ENCODE measurements around the gene ARID1B. TPM values are rescaled to one million over a fixed set of nuclear protein-coding genes. Genes with fewer than 3 reads are reported as not detected.

The ARID1B gene
- total and polyA plus RNA-seq, 2 of the 4 experiments (the other 2 are of a cell fraction), result 14.5 to 20.1 TPM

DNA sequence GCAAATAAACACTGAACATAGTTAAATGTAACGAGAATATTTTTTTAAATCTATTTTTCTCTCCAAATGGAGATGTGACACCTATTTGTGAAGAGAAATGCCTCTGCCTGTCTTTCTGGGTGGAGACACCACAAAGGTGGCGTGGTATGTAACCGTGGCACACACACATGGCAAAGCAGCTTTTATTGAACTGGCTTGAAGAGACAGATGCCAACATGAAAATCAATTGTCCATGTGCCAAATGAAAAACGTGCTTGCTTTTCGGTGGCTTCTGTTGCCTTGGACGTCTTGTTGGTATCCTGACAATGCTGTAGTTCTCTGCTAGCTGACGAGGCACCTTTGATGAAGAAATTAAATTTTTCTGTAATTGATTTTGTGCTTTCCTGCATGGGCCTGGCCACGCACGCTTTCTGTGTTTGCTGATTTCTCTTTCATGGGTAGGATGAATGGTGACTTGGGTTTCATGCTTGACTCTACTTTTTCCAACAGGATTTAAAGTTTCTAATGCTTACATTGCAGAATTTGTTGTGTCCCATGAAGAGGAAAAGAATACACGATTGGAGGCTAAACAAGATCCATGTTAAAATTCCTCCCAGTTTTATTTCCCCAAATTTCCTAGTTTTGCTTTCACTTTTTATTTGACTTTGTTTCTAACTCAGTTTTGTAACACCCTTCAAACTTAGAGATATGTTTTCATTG lies 343.5 kb downstream of the ARID1B start:
- Histone ChIP-seq H2BK5ac (ENCODE audit: low read depth, low read length, poor library complexity, severe bottlenecking) (no peak overlapping the region), H2AFZ (replicated peaks; ENCODE audit: low read length, poor library complexity) (no peak overlapping the region), H3K27me3 (ENCODE audit: control insufficient read depth, insufficient read depth, low read length) (no peaks in the 10 kb centered on the region), H3K27ac (ENCODE audit: insufficient read depth, low read length) (no peak overlapping the region), H4K5ac (ENCODE audit: low read depth, low read length) (no peak overlapping the region), H2AK9ac (replicated peaks; ENCODE audit: low read depth, low read length, poor library complexity) (no peak overlapping the region), H2BK15ac (ENCODE audit: low read depth, low read length) (no peak overlapping the region), H3K9me1 (ENCODE audit: insufficient read depth, low read length) (peaks cover 8% of the 10 kb centered on the region; the same call in 1 of the 2 replicates), H3K23ac (ENCODE audit: low read depth, low read length) (no peak overlapping the region), H3K79me1 (ENCODE audit: low read depth in 1 of 2, low read length in 2 of 2) (peaks cover 19 to 30% of the 10 kb centered on the region in 2 experiments), H3K4me2 (ENCODE audit: low read depth, low read length) (peak overlapping the region; percentile 42; the same call in 1 of the 2 replicates), H3K9me3 (ENCODE audit: control insufficient read depth, insufficient read depth, low read length) (no peaks in the 10 kb centered on the region), H4K91ac (ENCODE audit: insufficient read depth, low read depth, low read length) (no peak overlapping the region), H3K18ac (ENCODE audit: low read depth, low read length) (no peak overlapping the region), H4K8ac (ENCODE audit: low read depth in 2 of 2, low read length in 2 of 2) (no peak overlapping the region), H3K4me1 (ENCODE audit: control insufficient read depth, insufficient read depth, low read length) (peaks cover 3% of the 10 kb centered on the region; the same call in 1 of the 2 replicates), H2BK120ac (ENCODE audit: low read depth, low read length) (no peak overlapping the region), H3K36me3 (ENCODE audit: control insufficient read depth, insufficient read depth, low read length) (peaks cover 3% of the 10 kb centered on the region), H3K4me3 (ENCODE audit: insufficient read depth, low read depth, low read length) (no peak overlapping the region), H3K14ac (replicated peaks; ENCODE audit: low read depth, low read length) (no peak overlapping the region), H3K56ac (ENCODE audit: extremely low read depth, insufficient read depth, low read length) (no peak overlapping the region), H2BK20ac (ENCODE audit: low read depth, low read length) (no peak overlapping the region), H4K20me1 (ENCODE audit: insufficient read depth, low read length) (no peaks in the 10 kb centered on the region), H3K9ac (ENCODE audit: low read depth, low read length) (no peak overlapping the region), H3K4ac (ENCODE audit: low read depth, low read length) (no peak overlapping the region), H2AK5ac (ENCODE audit: low read depth, low read length) (no peak overlapping the region)
- in situ Hi-C loops (cut with MboI; ENCODE audit: low sequenced_read_pairs), result no loop called here
- POLR2A ChIA-PET (ENCODE audit: unreplicated experiment), result interaction anchor here (0.6 kb wide), 1 partner anchor 9 kb away, joined by 3 read pairs; no protein-coding TSS in a partner anchor
- BruUV-seq (replicated peaks), result no TSS peak
- 96% methylated on average over 5 of the region's 10 CpGs; no CpG with 5 or more reads in 1 of the 2 experiments for WGBS, 2 experiments (ENCODE audit: extremely low coverage in 2 of 2, insufficient read length in 1 of 2)
- TF ChIP-seq SMC3 (IDR thresholded peaks at IDR 0.05; ENCODE audit: low read depth, low read length), result no peak
- TF ChIP-seq FOS (IDR thresholded peaks at IDR 0.05; ENCODE audit: low read depth, low read length), result no peak
- TF ChIP-seq, protein P1, sequence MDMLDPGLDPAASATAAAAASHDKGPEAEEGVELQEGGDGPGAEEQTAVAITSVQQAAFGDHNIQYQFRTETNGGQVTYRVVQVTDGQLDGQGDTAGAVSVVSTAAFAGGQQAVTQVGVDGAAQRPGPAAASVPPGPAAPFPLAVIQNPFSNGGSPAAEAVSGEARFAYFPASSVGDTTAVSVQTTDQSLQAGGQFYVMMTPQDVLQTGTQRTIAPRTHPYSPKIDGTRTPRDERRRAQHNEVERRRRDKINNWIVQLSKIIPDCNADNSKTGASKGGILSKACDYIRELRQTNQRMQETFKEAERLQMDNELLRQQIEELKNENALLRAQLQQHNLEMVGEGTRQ (IDR thresholded peaks at IDR 0.05; ENCODE audit: low read depth, low read length), result no peak
- TF ChIP-seq NFE2L2 (IDR thresholded peaks at IDR 0.05; ENCODE audit: low read depth, low read length), result no peak
- TF ChIP-seq MAZ (IDR thresholded peaks at IDR 0.05; ENCODE audit: borderline replicate concordance, low read depth, low read length), result no peak
- no peak for TF ChIP-seq ELK1 (IDR thresholded peaks at IDR 0.05; ENCODE audit: borderline replicate concordance, low read depth, low read length)
- TF ChIP-seq, protein P2, sequence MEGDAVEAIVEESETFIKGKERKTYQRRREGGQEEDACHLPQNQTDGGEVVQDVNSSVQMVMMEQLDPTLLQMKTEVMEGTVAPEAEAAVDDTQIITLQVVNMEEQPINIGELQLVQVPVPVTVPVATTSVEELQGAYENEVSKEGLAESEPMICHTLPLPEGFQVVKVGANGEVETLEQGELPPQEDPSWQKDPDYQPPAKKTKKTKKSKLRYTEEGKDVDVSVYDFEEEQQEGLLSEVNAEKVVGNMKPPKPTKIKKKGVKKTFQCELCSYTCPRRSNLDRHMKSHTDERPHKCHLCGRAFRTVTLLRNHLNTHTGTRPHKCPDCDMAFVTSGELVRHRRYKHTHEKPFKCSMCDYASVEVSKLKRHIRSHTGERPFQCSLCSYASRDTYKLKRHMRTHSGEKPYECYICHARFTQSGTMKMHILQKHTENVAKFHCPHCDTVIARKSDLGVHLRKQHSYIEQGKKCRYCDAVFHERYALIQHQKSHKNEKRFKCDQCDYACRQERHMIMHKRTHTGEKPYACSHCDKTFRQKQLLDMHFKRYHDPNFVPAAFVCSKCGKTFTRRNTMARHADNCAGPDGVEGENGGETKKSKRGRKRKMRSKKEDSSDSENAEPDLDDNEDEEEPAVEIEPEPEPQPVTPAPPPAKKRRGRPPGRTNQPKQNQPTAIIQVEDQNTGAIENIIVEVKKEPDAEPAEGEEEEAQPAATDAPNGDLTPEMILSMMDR (conservative IDR thresholded peaks at IDR 0.05; ENCODE audit: low read depth, low read length), result no peak
- no peak for TF ChIP-seq BHLHE40 (IDR thresholded peaks at IDR 0.05; ENCODE audit: low read depth, low read length)
- no peak for TF ChIP-seq MXI1 (IDR thresholded peaks at IDR 0.05; ENCODE audit: borderline replicate concordance, low read depth, low read length)
- TF ChIP-seq RCOR1 (IDR thresholded peaks at IDR 0.05; ENCODE audit: insufficient replicate concordance, low read length), result no peak
- intact Hi-C loops (cut with micrococcal nuclease), result no loop called here
- CTCF ChIA-PET, result interaction anchor here (0.6 kb wide), 1 partner anchor 1144 kb away, joined by 3 read pairs; no protein-coding TSS in a partner anchor
- DNase-seq (no peak), ATAC-seq (ENCODE audit: low read depth) (no peak)
- dilution Hi-C loops (cut with HindIII; ENCODE audit: low sequenced_read_pairs, unreplicated experiment), result no loop called here

Measured in IMR-90 (cell line).